ENCODE measurements around the gene TMEM144.

DNA sequence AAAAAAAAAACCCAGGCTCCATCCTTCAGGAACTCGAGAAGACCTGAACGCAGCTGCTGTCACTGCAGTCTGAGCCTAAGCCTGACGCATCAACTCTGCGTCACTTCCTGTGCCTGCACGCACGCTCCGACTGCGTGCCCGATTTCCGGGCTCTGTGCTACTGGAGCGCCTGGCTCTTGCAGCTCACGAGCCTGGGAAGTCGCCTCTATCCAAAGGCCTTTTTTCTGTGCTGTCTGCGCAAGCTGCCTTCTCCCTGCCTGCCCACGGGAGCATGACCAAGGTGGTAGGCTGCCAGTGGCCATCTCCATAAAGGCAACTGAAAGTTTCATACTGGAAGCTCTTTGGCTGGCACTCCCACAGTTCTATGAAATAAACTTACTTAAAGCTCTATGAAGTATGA, 27.6 kb upstream of the TMEM144 start:
- TF ChIP-seq, protein P1, sequence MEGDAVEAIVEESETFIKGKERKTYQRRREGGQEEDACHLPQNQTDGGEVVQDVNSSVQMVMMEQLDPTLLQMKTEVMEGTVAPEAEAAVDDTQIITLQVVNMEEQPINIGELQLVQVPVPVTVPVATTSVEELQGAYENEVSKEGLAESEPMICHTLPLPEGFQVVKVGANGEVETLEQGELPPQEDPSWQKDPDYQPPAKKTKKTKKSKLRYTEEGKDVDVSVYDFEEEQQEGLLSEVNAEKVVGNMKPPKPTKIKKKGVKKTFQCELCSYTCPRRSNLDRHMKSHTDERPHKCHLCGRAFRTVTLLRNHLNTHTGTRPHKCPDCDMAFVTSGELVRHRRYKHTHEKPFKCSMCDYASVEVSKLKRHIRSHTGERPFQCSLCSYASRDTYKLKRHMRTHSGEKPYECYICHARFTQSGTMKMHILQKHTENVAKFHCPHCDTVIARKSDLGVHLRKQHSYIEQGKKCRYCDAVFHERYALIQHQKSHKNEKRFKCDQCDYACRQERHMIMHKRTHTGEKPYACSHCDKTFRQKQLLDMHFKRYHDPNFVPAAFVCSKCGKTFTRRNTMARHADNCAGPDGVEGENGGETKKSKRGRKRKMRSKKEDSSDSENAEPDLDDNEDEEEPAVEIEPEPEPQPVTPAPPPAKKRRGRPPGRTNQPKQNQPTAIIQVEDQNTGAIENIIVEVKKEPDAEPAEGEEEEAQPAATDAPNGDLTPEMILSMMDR (conservative IDR thresholded peaks at IDR 0.05; ENCODE audit: low read depth, low read length) = no peak
- no peak for TF ChIP-seq EZH2 (IDR thresholded peaks at IDR 0.05; ENCODE audit: low read length, unreplicated experiment)

All from PC-3 (cell line).